DMS114 treated with DMSO at 0.1 percent for 48 hours (cell line): ENCODE data around the gene TRIM27.
"Not testable (repeated sequence)": the region's sequence is repeated elsewhere in the genome, so short reads cannot be mapped to it uniquely, and the experiment has no call there.

Experiments used
- DNase-seq: peaks from one replicate; lab custom pipeline; 2025; ENCODE audit not compliant: unreplicated experiment; lab: John Stamatoyannopoulos, UW

Gene TRIM27

GRCh38 chr6:28896505-28897368 lies 27.0 kb downstream of the TRIM27 start:
- peak; percentile 83 for DNase-seq

GRCh38 chr6:28895131-28895812 lies 28.5 kb downstream of the TRIM27 start:
- DNase-seq = peak; percentile 97

- no peak for DNase-seq
Measured at GRCh38 chr6:28893172-28893799, 30.5 kb downstream of the TRIM27 start.

- no peak for DNase-seq
Measured at GRCh38 chr6:28892525-28892924, 31.3 kb downstream of the TRIM27 start.

- DNase-seq = no peak
Measured at GRCh38 chr6:28887796-28888496, 35.8 kb downstream of the TRIM27 start.

- no peak for DNase-seq
Measured at GRCh38 chr6:28886079-28886439, 37.7 kb downstream of the TRIM27 start.

- DNase-seq = no peak
Measured at GRCh38 chr6:28884423-28885131, 39.2 kb downstream of the TRIM27 start.

- peak; percentile 90 for DNase-seq
Measured at GRCh38 chr6:28880894-28881780, 42.6 kb downstream of the TRIM27 start.

GRCh38 chr6:28880519-28880893 lies 43.3 kb downstream of the TRIM27 start:
- no peak for DNase-seq

GRCh38 chr6:28876710-28877109 lies 47.1 kb downstream of the TRIM27 start:
- no peak for DNase-seq

GRCh38 chr6:28875191-28875747 lies 48.5 kb downstream of the TRIM27 start:
- DNase-seq = no peak

GRCh38 chr6:28872157-28872817 lies 51.5 kb downstream of the TRIM27 start:
- not testable (repeated sequence) for DNase-seq

GRCh38 chr6:28871335-28872156 lies 52.2 kb downstream of the TRIM27 start:
- no peak for DNase-seq

- no peak for DNase-seq
Measured at GRCh38 chr6:28868873-28869272, 54.9 kb downstream of the TRIM27 start.

- DNase-seq = peak; percentile 53
Measured at GRCh38 chr6:28867086-28867409, 56.7 kb downstream of the TRIM27 start.

- peak; percentile 69 for DNase-seq
Measured at GRCh38 chr6:28866205-28867085, 57.3 kb downstream of the TRIM27 start.
